GM12878 (cell line): ENCODE measurements around the gene AVEN. TPM values are rescaled to one million over a fixed set of nuclear protein-coding genes. Genes with fewer than 3 reads are reported as not detected.

Experiments
- ATAC-seq: fragments of 200-7000 bp; cut with Tn5 transposase; 3 replicates; pipeline ENCODE4 v1.9.1; 2020; ENCODE audit warnings: mild to moderate bottlenecking, moderate library complexity
- BruUV-seq: library from RNA; stranded (reverse); fragments of 400-500 nt; replicated peaks from 2 replicates; lab custom pipeline; 2021; lab: Mats Ljungman, UMichigan
- CTCF ChIA-PET: fragments of 300-600 bp; sonication (Branson Sonifier 250); formaldehyde crosslinking; extraction: SDS; loops from one replicate; lab custom pipeline; 2021; ENCODE audit warnings: inconsistent platforms; lab: Yijun Ruan, JAX
- POLR2A ChIA-PET: fragments of 350-600 bp; formaldehyde crosslinking; extraction: SDS; loops from one replicate; lab custom pipeline; 2021; ENCODE audit warnings: inconsistent platforms; lab: Charles Lee
- RAD21 ChIA-PET: fragments of 300-600 bp; sonication (Branson Sonifier 250); formaldehyde crosslinking; loops from one replicate; lab custom pipeline; 2023; ENCODE audit warnings: antibody characterized with exemption; ENCODE audit not compliant: unreplicated experiment; lab: Charles Lee
- SMC1A ChIA-PET: fragments of 300-600 bp; sonication (Branson Sonifier 250); formaldehyde crosslinking; loops from one replicate; lab custom pipeline; 2023; ENCODE audit not compliant: unreplicated experiment, uncharacterized antibody; lab: Charles Lee
- DNase-seq: peaks from one replicate; pipeline ENCODE4 v3.0.0-alpha.2; 2011; ENCODE audit warnings: low read depth, low spot score
- FAIRE-seq: peaks from 3 replicates; lab custom pipeline; 2011; peaks lifted over from hg19 to GRCh38; lab: Jason Lieb, UNC
- H2AFZ ChIP-seq: 2 replicates; pipeline ENCODE4 v1.6.0; 2011; ENCODE audit warnings: low read depth, low read length, control low read depth; ENCODE audit not compliant: control insufficient read depth
- H3K27ac ChIP-seq: 2 replicates; pipeline ENCODE4 v1.5.1; 2011; ENCODE audit warnings: control low read depth; ENCODE audit not compliant: control insufficient read depth, insufficient read depth
- H3K27me3 ChIP-seq, 2 experiments: replicated peaks in 1 of 2; 2 replicates each; pipeline versions ENCODE4 v1.6.0 to v1.6.1; 2011; ENCODE audit warnings: low read length in 1 of 2; ENCODE audit not compliant: control insufficient read depth in 2 of 2, insufficient read depth in 2 of 2
- H3K36me3 ChIP-seq, 2 experiments: 2 replicates each; pipeline ENCODE4 v1.5.1; 2011; ENCODE audit warnings: low read length in 1 of 2; ENCODE audit not compliant: control insufficient read depth in 2 of 2, insufficient read depth in 2 of 2
- H3K4me1 ChIP-seq: 2 replicates; pipeline ENCODE4 v1.6.1; 2011; ENCODE audit warnings: mild to moderate bottlenecking, low read length, moderate library complexity, mixed read lengths; ENCODE audit not compliant: control insufficient read depth, insufficient read depth
- H3K4me2 ChIP-seq: 2 replicates; pipeline ENCODE4 v1.6.0; 2011; ENCODE audit warnings: control low read depth; ENCODE audit not compliant: control insufficient read depth, insufficient read depth
- H3K4me3 ChIP-seq: fragments of 200-600 bp; sonication (generic); 2 replicates; pipeline ENCODE4 v1.5.1; 2016
- H3K79me2 ChIP-seq: 2 replicates; pipeline ENCODE4 v1.6.0; 2011; ENCODE audit warnings: low read length; ENCODE audit not compliant: control insufficient read depth, insufficient read depth
- H3K9ac ChIP-seq: 2 replicates; pipeline ENCODE4 v1.8.0; 2011; ENCODE audit warnings: low read length, control low read depth, mixed read lengths; ENCODE audit not compliant: control insufficient read depth, insufficient read depth
- H3K9me3 ChIP-seq: replicated peaks from 3 replicates; pipeline ENCODE4 v1.5.1; 2011; ENCODE audit warnings: mild to moderate bottlenecking, low read length; ENCODE audit not compliant: control insufficient read depth, insufficient read depth
- H4K20me1 ChIP-seq: 2 replicates; pipeline ENCODE4 v1.6.0; 2011; ENCODE audit not compliant: control insufficient read depth, insufficient read depth
- CBFB ChIP-seq: IDR thresholded peaks from 2 replicates; pipeline ENCODE4 v1.6.1; 2016; ENCODE audit warnings: antibody characterized with exemption, low read depth
- HDAC6 ChIP-seq: fragments of 200-600 bp; sonication (generic); IDR thresholded peaks from one replicate; pipeline ENCODE4 v1.8.0; 2017; ENCODE audit warnings: antibody characterized with exemption; ENCODE audit not compliant: unreplicated experiment
- KLF5 ChIP-seq: fragments of 450-650 bp; IDR thresholded peaks from 2 replicates; pipeline ENCODE4 v1.6.1; 2014; ENCODE audit warnings: mild to moderate bottlenecking; ENCODE audit not compliant: partially characterized antibody
- NR2C1 ChIP-seq: fragments of 450-650 bp; IDR thresholded peaks from 2 replicates; pipeline ENCODE4 v1.6.1; 2017; ENCODE audit warnings: antibody characterized with exemption, mild to moderate bottlenecking, moderate library complexity
- PKNOX1 ChIP-seq: fragments of 450-650 bp; IDR thresholded peaks from 2 replicates; pipeline ENCODE4 v1.6.1; 2016; ENCODE audit warnings: mild to moderate bottlenecking
- RB1 ChIP-seq: fragments of 450-650 bp; formaldehyde crosslinking; IDR thresholded peaks from 2 replicates; pipeline ENCODE4 v1.6.1; 2017; ENCODE audit warnings: mild to moderate bottlenecking, borderline replicate concordance
- WGBS: methylation state at CpG from one replicate; pipeline ENCODE4 v1.1.6; 2016; ENCODE audit warnings: low lambda C conversion rate; ENCODE audit not compliant: insufficient replicate concordance, insufficient coverage; ENCODE audit errors: missing lambda C conversion rate; 5-methylcytosine and 5-hydroxymethylcytosine counted together
- in situ Hi-C: fragments of 300-500 bp; cut with MboI; formaldehyde crosslinking; loops from 9 replicates; pipeline ENCODE4 v1.14.3; 2018; ENCODE audit warnings: mixed read lengths
- intact Hi-C: fragments of 100-400 bp; cut with micrococcal nuclease; formaldehyde crosslinking; loops from one replicate; pipeline ENCODE4 v1.14.2; 2022; ENCODE audit not compliant: unreplicated experiment
- polyA plus RNA-seq, 11 experiments: library from polyadenylated mRNA; depleted of rRNA in 4 of 11; unstranded in 6 of 11; stranded (reverse) in 5 of 11; fragments of >200 nt; fragmentation: Nextera tagmentation in 4 of 11; fragmentation: Illumina TruSeq in 1 of 11; extraction: Ambion mirVana in 4 of 11; extraction: Trizol in 1 of 11; gene quantifications; 1 replicate in 1 of 11; 2 replicates in 10 of 11; pipeline versions ENCODE4 v1.2.1 to v1.2.3, GENCODE V29; 2011 to 2016; ENCODE audit warnings: inconsistent platforms in 2 of 11, missing spikeins in 2 of 11, low read depth in 1 of 11
- total RNA-seq, 4 experiments: library from RNA; depleted of rRNA in 3 of 4; stranded (reverse); fragments of >200 nt in 3 of 4; fragmentation: Illumina TruSeq in 1 of 4; extraction: Trizol in 1 of 4; gene quantifications; 2 replicates each; pipeline versions ENCODE4 v1.2.1 to v1.2.3, GENCODE V29; 2013 to 2021
- TF ChIP-seq, protein P1 (sequence below): fragments of 450-650 bp; IDR thresholded peaks from 2 replicates; pipeline ENCODE4 v1.6.1; 2017; ENCODE audit warnings: antibody characterized with exemption, mild to moderate bottlenecking, moderate library complexity

The AVEN gene
- total and polyA plus RNA-seq, 10 of the 15 experiments (the other 5 are each of a cell fraction or from before 2014, with no cell fraction given) = 1.4 to 15.1 (median 10.5) TPM

- intact Hi-C loops (loop anchor here (1.0 kb wide), 1 partner anchor 227 kb away; no protein-coding TSS in a partner anchor), in situ Hi-C loops (loop anchor here (5.0 kb wide), 1 partner anchor 227 kb away; no protein-coding TSS in a partner anchor)
- no TSS peak for BruUV-seq
- Histone ChIP-seq H3K27ac (no peak overlapping the region), H3K4me1 (no peaks in the 10 kb centered on the region), H3K4me2 (no peak overlapping the region), H3K27me3 (no peaks in the 10 kb centered on the region), H2AFZ (no peak overlapping the region), H4K20me1 (no peaks in the 10 kb centered on the region), H3K9me3 (no peaks in the 10 kb centered on the region), H3K4me3 (no peak overlapping the region), H3K79me2 (no peaks in the 10 kb centered on the region), H3K36me3 (no peaks in the 10 kb centered on the region), H3K9ac (no peak overlapping the region)
- WGBS = 100% methylated on average over 2 of the region's 2 CpGs
- FAIRE-seq = no peak
- SMC1A ChIA-PET = interaction anchor here (1.0 to 2.2 kb wide), 2 partner anchors 229 to 234 kb away, joined by 3 to 10 read pairs; no protein-coding TSS in a partner anchor
- POLR2A ChIA-PET = no interaction called here
- CTCF ChIA-PET = interaction anchor here (0.7 to 4.1 kb wide), 2 partner anchors 140 to 230 kb away, joined by 3 to 23 read pairs; no protein-coding TSS in a partner anchor
- no peak for TF ChIP-seq HDAC6
- TF ChIP-seq RB1 = no peak
- TF ChIP-seq, protein P1, sequence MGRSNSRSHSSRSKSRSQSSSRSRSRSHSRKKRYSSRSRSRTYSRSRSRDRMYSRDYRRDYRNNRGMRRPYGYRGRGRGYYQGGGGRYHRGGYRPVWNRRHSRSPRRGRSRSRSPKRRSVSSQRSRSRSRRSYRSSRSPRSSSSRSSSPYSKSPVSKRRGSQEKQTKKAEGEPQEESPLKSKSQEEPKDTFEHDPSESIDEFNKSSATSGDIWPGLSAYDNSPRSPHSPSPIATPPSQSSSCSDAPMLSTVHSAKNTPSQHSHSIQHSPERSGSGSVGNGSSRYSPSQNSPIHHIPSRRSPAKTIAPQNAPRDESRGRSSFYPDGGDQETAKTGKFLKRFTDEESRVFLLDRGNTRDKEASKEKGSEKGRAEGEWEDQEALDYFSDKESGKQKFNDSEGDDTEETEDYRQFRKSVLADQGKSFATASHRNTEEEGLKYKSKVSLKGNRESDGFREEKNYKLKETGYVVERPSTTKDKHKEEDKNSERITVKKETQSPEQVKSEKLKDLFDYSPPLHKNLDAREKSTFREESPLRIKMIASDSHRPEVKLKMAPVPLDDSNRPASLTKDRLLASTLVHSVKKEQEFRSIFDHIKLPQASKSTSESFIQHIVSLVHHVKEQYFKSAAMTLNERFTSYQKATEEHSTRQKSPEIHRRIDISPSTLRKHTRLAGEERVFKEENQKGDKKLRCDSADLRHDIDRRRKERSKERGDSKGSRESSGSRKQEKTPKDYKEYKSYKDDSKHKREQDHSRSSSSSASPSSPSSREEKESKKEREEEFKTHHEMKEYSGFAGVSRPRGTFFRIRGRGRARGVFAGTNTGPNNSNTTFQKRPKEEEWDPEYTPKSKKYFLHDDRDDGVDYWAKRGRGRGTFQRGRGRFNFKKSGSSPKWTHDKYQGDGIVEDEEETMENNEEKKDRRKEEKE = no peak
- TF ChIP-seq PKNOX1 = no peak
- TF ChIP-seq CBFB = no peak
- no peak for TF ChIP-seq NR2C1
- no peak for TF ChIP-seq KLF5
- RAD21 ChIA-PET = interaction anchor here (1.0 kb wide), 1 partner anchor 11 kb away, joined by 5 read pairs; no protein-coding TSS in a partner anchor
- no peak for DNase-seq
- no peak for ATAC-seq
Measured at GRCh38 chr15:33964665-33965040, 74.4 kb downstream of the AVEN start.
